GM19043 (cell line): Measurements from ENCODE around the gene FOXO6.

Source experiments
- ATAC-seq: cut with Tn5 transposase; IDR thresholded peaks from one replicate; pipeline ENCODE4 v1.9.1; 2021; ENCODE audit warnings: low read depth; ENCODE audit not compliant: unreplicated experiment

Gene FOXO6

GRCh38 chr1:41397020-41397419, 35.8 kb downstream of the FOXO6 start:
- ATAC-seq = no peak

- no peak for ATAC-seq
These were observed 36.6 kb downstream of the FOXO6 start for GRCh38 chr1:41397753-41398330.

GRCh38 chr1:41399145-41399795, 38.0 kb downstream of the FOXO6 start:
- no peak for ATAC-seq

GRCh38 chr1:41400225-41400624, 39.0 kb downstream of the FOXO6 start:
- no peak for ATAC-seq

GRCh38 chr1:41401899-41402298, 40.7 kb downstream of the FOXO6 start:
- ATAC-seq = no peak

GRCh38 chr1:41404308-41404761, 43.1 kb downstream of the FOXO6 start:
- ATAC-seq = no peak

- ATAC-seq = no peak
These were observed 46.5 kb downstream of the FOXO6 start for GRCh38 chr1:41407664-41408252.

- ATAC-seq = no peak
These were observed 47.5 kb downstream of the FOXO6 start for GRCh38 chr1:41408691-41409090.

GRCh38 chr1:41409825-41410224, 48.6 kb downstream of the FOXO6 start:
- ATAC-seq = no peak

- no peak for ATAC-seq
These were observed 49.2 kb downstream of the FOXO6 start for GRCh38 chr1:41410462-41410861.

GRCh38 chr1:41411229-41411628, 50.0 kb downstream of the FOXO6 start:
- no peak for ATAC-seq

GRCh38 chr1:41412748-41413147, 51.5 kb downstream of the FOXO6 start:
- no peak for ATAC-seq

- ATAC-seq = no peak
These were observed 52.6 kb downstream of the FOXO6 start for GRCh38 chr1:41413748-41414281.

GRCh38 chr1:41414296-41414695, 53.1 kb downstream of the FOXO6 start:
- ATAC-seq = no peak

GRCh38 chr1:41414716-41415306, 53.6 kb downstream of the FOXO6 start:
- no peak for ATAC-seq

- ATAC-seq = no peak
These were observed 54.8 kb downstream of the FOXO6 start for GRCh38 chr1:41416081-41416480.

- no peak for ATAC-seq
These were observed 55.5 kb downstream of the FOXO6 start for GRCh38 chr1:41416552-41417334.

GRCh38 chr1:41417335-41417682, 56.1 kb downstream of the FOXO6 start:
- ATAC-seq = no peak

- ATAC-seq = no peak
These were observed 56.5 kb downstream of the FOXO6 start for GRCh38 chr1:41417746-41418145.

- no peak for ATAC-seq
These were observed 57.8 kb downstream of the FOXO6 start for GRCh38 chr1:41418857-41419583.
